HUES48 (cell line): ENCODE measurements around the gene ZNF502.

Source experiments
- H3K27ac ChIP-seq: one replicate; pipeline ENCODE4 v1.7.0; 2013; ENCODE audit warnings: low read depth, low read length, inconsistent platforms
- H3K27me3 ChIP-seq: 2 replicates; pipeline ENCODE4 v1.6.1; 2013; ENCODE audit warnings: mild to moderate bottlenecking, low read length; ENCODE audit not compliant: control insufficient read depth, insufficient read depth
- H3K36me3 ChIP-seq: 2 replicates; pipeline ENCODE4 v1.6.1; 2013; ENCODE audit warnings: low read length; ENCODE audit not compliant: control insufficient read depth, insufficient read depth
- H3K4me1 ChIP-seq: 2 replicates; pipeline ENCODE4 v1.6.1; 2013; ENCODE audit warnings: mild to moderate bottlenecking, low read length; ENCODE audit not compliant: control insufficient read depth, insufficient read depth
- H3K4me3 ChIP-seq: 2 replicates; pipeline ENCODE4 v1.5.1; 2013; ENCODE audit warnings: mild to moderate bottlenecking, low read depth, low read length
- H3K9ac ChIP-seq: 2 replicates; pipeline ENCODE4 v1.6.1; 2013; ENCODE audit warnings: mild to moderate bottlenecking, low read depth, low read length, moderate library complexity
- H3K9me3 ChIP-seq: 2 replicates; pipeline ENCODE4 v1.6.1; 2013; ENCODE audit warnings: low read length; ENCODE audit not compliant: control insufficient read depth, insufficient read depth

Gene ZNF502

DNA sequence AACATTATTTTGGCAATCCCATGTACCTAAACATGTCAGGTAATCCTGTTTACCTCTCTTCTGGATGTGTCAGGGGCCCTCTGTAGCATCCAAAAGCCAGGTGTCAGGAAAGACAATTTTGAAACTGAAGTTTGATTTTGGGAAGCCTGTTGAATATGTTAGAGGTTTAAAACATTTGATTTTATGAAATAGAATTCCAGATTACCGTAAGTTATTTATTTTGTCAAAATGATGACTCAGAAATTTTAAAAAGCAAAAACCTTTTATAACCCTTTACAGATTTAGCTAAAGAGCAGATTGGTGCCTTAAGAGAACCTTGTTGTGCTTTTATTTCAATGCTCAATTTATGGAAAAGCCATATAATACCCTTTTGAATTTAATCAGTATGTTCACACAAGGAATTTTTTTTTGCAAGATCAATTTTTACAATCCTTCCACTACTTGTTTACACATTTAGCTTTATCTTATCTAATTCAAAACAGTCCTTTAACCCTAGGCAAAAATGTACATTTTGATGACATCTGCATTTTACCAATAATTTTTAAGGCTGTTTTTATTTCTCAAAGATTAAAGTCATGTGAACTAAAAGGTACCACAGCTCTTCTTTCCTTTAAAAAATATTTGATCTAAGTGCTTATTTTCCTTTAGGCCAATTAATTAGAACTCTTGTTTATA, 59.1 kb downstream of the ZNF502 start:
- Histone ChIP-seq H3K4me3 (peak overlapping the region; percentile 12; the same call in 1 of the 2 replicates), H3K9ac (no peak overlapping the region), H3K27me3 (no peaks in the 10 kb centered on the region), H3K27ac (no peak overlapping the region), H3K4me1 (no peaks in the 10 kb centered on the region), H3K36me3 (peaks cover 37% of the 10 kb centered on the region), H3K9me3 (peaks cover 55% of the 10 kb centered on the region)

DNA sequence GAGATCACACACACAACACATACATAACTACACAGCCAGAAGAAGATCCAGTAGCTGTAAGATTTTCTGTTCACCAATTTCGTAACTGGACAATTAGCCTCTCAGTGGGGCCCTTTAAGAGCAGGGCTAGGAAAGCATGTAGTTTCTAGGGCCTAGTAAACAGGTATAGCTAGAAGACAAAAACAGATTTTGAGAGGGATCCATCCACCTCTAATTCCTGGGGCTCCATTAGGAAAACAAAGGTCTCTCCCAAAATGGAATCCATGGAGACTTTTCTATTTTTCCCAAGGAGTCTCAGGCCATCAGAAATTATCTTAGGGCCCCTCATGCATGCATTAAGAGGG, 59.6 kb downstream of the ZNF502 start:
- Histone ChIP-seq H3K9me3 (peaks cover 55% of the 10 kb centered on the region), H3K36me3 (peaks cover 42% of the 10 kb centered on the region)

More for the DNA sequence above, 59.6 kb downstream of the ZNF502 start:
- H3K4me1 ChIP-seq = no peaks in the 10 kb centered on the region
- H3K27ac ChIP-seq = no peak overlapping the region
- peak overlapping the region; percentile 12; the same call in 1 of the 2 replicates for H3K4me3 ChIP-seq
- H3K27me3 ChIP-seq = no peaks in the 10 kb centered on the region
- no peak overlapping the region for H3K9ac ChIP-seq
